HK-2 (cell line): ENCODE measurements around the gene CNIH2.
"Not testable (repeated sequence)": the region's sequence is repeated elsewhere in the genome, so short reads cannot be mapped to it uniquely, and the experiment has no call there.

ENCODE experiments used
- DNase-seq: peaks from one replicate; pipeline ENCODE4 v3.0.0-alpha.2; 2018; ENCODE audit not compliant: unreplicated experiment

CNIH2 gene

DNA sequence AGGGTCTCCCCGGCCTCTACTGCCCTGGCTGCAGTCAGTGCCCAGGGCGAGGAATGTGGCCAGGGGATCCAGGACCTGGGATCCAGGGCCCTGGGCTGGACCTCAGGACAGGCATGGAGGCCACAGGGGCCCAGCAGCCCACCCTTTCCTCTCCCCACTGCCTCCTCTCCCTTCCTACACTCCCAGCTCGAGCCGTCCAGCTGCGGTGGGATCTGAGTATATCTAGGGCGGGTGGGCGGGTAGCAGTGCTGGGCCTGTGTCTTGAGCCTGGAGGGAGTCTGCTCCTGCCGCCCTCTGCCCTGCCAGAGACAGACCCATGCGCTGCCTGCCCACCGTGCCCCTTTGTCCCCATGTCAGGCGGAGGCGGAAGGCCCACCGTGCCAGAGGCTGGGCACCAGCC, 1.4 kb upstream of the CNIH2 start:
- not testable (repeated sequence) for DNase-seq

DNA sequence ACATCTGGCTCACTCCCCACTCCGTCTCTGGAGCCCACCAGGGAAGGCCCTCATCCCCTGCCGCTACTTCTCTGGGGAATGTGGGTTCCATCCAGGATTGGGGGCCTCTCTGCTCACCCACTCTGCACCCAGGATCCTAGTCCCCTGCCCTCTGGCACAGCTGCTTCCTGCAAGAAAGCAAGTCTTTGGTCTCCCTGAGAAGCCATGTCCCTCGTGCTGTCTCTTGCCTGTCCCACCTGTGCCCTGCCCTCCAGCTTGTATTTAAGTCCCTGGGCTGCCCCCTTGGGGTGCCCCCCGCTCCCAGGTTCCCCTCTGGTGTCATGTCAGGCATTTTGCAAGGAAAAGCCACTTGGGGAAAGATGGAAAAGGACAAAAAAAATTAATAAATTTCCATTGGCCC, 911 bp upstream of the CNIH2 start:
- DNase-seq = not testable (repeated sequence)

DNA sequence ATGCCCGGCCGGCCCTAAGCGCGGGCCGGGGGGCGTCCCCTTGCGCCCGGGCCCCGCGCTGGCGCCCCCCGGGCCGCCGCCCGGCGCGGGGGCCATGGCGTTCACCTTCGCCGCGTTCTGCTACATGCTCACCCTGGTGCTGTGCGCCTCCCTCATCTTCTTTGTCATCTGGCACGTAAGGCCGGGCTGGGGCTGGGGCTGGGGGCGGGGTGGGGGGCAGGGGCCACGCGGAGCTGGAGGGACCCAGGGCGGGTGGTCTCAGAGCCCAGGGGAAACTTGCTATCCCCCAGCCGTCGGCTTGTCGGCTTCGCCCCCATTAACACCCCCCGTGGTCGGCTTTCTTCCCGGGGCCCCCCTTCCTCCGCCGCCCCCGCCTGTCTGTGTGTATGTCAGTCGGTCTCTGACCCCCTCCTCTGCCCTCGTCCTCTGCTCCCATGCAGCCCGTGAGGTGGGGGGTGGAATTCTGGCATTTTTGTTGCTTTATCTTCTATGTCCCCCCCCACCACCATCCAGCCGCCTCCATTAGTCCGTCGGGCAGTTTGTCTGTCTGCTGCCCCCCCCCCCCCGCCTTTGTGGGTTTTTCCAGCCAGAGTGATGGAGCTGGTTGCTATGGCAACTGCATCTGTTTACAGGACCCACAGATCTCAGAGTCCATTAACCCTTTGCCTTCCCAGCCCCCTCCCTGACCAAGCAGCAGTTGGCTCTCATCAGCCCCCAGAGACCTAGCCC, 552 bp downstream of the CNIH2 start:
- DNase-seq = no peak

DNA sequence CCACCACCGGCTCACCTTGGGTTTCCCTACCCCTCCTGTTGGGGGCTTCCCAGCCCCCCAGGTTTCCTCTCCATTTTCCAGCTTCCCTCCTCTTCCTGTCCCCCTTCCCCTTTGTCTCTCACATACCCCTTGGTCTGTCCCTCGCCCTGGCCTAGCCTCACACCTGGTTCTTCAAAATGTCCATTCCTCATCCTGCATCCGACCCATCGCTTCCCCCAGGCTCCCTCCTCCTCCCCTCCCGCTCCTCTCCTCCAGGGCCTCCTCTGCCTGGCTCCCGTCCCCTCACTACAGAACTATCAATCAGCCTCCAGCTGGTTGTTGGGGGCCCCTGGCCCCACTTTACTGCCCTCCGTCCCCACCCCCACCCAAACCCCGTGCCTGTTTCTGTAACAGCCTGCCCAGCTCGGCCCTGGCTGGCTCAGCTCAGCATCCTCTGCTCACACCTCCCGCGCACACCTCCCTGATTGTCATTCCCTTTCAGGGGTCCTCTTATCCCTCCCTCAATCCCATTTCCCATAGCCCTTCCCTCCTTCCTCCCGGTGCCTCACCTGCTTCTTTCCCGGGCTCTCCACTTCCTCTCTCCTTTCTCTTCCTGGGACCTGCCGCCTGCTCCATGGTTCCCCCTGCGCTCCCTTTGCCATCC, 1.2 kb downstream of the CNIH2 start:
- no peak for DNase-seq

DNA sequence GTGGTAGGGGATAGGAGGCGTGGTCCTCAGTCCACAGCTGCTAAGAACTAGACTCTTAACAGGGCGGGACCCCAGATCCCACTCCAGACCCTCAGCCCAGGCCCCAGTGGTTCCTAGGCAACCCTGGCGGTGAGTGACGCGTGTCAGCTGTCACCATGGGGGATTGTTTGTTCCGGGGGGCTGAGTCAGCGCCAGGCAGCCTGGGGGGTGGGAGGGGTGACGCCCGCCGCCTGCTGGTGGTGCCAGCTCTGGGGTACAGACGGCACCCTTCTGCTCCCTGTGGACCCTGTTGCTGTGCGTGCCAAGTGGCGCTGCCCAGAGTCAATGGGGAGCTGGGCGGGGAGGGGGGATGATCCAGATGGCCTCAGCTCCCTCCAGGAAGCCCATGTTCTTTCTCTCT, 2.5 kb downstream of the CNIH2 start:
- DNase-seq = no peak

DNA sequence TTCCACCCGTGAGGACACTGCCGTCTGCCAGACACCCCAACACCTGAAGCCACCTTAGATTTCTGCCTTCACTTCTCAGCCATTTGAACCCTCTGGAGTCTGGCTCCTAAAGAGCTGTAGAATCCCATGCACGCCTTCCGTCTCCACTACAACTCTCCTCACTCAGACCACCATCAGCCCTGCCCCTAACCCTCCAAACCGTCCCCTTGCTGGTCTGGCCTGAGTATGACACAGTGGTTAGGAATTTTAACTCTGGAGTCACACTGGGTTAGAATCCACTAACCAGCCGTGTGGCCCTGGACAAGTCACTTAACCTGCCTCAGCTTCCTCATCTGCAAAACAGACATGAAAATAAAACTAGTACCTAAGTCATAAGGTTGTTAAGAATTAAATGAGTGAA, 3.0 kb downstream of the CNIH2 start:
- no peak for DNase-seq

DNA sequence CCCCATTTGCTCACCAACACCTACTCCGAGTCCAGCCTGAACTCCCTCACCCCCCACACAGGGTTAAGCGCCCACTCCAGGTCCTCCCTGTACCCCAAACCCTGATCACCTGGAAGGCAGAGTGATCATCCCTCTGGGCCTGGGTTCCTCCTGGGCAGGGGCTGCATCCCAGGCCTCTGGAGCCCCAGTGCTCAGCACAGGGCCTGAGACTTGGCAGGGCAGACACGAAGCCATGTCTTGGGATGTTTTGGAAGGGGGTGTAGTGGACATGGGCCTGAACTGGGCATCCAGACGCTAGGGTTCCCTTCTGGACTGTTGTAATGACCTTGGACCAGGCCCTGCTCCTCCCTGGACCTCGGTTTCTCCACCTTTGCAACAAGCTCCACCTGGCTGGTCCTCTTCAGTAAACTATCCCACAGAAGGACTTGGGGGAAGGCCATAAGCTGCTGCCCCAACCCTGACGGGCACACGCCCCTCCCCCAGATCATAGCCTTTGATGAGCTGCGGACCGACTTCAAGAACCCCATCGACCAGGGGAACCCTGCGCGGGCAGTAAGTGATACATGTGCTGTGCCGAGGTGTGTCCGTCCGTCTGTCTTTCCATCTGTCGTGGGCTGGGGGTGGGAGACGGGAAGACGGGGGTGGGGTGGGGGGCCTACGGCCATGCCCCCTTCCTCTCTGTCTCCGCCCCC, 3.9 kb downstream of the CNIH2 start:
- DNase-seq = no peak

DNA sequence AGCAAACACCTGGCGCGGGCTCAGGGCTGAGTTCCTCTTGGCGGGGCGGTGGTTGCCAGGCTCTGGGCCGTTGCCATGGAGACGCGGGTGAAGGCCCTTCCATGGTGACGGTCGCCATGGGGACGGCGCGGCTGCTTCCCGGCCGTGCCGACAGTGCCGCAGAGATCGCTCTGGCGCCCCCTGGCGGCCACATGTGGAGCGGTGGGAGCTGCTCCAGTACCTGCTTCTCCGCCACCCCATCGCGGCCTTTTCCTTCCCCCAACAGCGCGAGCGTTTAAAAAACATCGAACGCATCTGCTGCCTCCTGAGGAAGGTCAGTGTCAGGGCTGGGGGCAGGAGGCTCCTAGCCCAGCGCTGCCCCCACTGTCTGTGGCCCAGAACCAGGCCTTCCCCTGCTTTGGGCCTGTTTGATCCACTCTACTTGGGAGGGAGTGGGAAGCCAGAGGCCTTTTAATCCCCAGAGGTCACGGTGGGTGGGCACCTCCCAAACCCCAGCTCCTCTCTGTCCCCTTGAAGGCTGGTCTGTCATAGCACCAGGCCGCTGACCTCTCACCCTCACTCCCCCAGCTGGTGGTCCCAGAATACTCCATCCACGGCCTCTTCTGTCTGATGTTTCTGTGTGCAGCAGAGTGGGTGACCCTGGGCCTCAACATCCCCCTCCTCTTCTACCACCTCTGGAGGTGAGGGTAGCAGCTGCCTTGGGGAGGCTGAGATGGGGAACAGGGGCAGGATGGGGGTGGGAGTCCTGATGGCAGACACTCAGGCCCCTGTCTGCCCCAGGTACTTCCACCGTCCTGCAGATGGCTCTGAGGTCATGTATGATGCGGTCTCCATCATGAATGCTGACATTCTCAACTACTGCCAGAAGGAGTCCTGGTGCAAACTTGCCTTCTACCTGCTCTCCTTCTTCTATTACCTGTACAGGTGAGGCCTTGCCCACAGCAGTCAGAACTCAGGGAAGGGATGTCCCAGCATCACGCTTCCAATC, 4.8 kb downstream of the CNIH2 start:
- peak; percentile 92 for DNase-seq

DNA sequence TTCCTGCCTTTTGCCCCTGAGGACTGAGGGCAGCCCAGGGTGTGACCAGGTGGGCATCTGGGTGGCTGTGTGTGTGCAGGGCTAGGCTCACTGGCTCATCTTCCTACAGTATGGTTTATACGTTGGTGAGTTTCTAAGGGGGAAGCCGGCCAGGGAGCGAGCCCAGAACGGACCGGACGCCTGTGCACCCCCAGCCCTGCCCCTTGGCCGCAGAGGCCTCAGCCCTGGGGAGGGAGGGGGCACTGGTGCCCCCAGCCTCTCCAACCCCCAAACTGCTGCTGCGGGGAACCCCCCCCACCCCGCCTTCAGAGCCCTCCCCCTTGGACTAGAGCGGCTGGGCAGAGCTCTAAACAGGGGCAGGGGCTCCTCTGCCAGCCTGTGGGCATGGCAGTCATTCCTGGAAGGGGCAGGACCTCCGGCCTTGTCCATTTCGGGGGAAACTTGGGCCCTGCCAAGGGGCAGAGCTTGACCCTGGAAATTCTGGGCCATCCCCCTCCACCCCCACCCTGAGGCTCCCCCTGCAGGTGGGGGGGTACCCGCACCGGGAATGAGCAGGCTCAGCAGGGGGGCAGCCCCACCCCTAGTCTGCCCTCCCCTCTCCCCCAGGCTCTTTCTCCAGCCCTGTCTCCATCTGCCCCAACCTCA, 5.6 kb downstream of the CNIH2 start:
- no peak for DNase-seq

DNA sequence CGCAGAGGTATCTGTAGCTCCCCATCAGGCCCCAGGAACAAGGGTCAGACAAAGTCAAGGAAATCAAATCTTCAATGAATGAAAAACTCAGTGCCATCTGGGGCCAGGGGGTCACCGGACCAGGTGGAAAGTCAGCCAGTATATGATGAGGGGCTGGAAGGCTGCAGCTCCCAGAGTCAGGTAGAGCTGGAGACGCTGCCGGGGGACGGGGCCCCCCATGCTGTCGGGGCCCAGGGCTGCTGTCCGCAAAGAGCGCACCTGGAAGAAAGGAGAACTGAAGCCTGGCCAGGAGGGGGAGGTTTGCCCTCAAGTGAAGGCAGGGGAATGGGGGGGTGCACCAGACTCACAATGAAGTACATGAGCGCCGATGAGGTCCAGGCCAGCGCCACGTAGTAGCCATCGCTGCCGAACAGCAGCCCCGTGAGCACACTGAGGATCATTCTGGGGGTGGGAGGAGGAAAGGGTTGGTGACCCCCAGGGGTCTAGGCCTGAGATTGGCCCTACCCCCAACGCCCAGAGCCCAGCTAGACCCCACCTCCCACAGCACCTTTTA, 6.6 kb downstream of the CNIH2 start:
- no peak for DNase-seq

DNA sequence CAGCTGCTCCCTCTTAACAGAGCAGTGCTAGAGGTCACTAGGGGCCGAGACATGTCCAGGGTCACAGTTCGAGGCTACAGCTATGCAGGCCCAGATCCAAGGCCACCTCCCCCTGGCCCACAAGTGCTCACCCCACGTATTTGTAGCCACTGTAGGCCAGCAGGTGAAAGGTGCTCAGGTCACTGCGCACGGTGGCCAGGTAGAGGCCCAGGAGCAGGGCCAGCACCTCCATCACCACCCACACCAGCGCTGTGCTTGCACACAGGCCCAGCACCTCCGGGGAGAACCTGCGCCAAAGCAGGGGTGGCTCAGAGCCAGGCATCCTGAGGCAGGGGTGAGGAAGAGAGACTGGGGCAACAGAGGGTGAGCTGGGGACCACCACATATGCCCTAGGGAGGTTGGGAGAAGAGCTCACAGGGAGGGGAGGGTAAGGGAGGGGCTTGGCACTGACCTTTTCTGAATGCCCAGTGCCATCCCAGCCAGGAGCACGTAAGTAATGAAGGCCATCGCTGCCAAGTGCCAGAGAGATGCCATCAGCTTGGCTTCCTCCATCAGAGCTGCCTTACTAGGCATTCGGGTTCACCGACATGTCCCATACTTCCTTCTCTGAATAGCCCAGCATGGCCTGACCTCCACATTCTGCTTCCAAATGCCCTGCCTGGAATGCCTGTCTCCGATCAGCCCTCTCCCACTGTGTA, 7.4 kb downstream of the CNIH2 start:
- DNase-seq = no peak

DNA sequence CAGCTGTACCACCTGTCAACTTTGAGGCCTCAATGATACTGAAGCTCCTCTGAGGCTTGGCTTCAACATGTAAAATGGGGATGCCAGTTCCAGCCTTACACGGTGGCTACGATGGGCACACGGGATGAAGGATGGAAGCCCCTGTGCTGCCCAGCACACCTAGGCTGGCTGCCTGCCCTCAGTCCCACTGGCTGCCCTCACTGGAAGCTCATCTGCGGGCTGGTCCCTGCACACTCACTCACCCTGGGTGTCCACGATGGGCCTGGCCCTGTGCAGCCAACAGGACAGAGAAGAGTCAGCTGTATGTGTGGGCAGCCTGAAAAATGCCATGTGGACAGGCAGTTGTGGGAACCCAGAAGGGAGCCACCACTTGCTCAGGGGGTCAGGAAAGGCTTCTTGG, 8.7 kb downstream of the CNIH2 start:
- no peak for DNase-seq

DNA sequence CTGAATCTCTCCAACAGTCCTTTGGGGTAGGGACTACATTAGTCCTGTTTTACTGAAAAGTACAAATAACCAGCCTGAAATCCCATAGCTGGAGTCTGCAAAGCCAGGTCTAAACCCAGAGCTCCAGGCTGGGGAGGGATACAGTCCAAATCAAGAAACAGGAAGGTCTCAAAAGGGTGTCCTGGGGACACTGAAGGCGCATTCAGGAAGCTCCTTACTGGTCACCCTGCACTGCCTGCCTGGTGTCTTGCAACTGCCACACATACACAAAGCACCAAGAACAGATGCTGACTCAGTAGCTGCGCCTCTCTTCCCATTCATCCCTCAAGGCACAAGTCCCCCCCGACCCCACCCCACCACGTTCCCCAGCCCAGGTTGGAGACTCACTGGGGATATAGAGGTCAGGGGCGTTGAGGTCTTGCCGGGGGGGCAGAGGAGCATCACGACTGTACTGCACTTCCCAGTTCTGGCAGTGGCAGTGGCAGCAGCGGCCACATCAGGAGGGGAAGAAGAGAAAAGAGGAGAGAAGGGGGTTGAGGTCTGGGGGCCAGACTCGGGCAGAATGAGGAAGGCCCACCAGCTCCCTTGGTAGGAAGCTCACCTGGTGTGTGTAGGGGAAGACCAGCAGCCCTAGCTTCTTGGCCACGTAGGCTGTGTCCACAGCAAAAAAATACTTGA, 9.4 kb downstream of the CNIH2 start:
- DNase-seq = no peak

DNA sequence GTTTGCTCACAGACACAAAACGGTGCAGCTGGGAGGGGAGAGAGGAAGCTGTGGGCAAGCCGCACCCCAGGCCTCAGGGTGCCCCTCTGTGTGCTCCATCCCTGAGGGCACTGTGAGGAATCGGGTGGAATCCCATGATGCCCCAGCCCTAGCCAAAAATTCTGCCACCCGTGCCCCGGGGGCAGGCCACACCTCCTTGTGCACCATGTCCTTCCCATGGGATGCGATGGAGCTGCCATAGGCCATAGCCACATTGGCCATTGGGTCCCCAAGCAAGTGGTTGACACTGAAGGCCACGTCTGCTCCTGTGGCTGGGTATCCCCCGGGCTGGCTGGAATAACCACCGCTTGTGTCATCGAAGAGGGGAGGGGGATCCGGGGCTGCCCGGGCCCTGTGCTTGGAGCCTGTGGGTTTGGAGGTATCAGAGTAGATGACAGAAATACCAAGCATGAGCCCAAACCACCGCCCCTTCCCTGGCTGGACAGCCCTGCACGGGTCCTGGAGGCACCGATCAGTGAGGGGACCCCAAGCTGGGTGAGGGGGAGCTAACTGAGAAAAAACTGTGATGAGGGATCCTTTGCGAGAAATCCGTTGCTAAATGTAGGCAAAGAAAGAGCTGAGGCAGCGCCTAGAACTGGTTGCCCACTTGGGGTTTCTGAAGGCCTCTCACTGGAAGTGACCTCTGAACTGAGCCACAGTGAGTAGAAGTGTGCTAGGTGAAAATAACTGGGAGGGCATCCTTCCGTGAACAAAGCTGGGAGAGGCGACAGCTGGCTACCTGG, 10.1 kb downstream of the CNIH2 start:
- no peak for DNase-seq

DNA sequence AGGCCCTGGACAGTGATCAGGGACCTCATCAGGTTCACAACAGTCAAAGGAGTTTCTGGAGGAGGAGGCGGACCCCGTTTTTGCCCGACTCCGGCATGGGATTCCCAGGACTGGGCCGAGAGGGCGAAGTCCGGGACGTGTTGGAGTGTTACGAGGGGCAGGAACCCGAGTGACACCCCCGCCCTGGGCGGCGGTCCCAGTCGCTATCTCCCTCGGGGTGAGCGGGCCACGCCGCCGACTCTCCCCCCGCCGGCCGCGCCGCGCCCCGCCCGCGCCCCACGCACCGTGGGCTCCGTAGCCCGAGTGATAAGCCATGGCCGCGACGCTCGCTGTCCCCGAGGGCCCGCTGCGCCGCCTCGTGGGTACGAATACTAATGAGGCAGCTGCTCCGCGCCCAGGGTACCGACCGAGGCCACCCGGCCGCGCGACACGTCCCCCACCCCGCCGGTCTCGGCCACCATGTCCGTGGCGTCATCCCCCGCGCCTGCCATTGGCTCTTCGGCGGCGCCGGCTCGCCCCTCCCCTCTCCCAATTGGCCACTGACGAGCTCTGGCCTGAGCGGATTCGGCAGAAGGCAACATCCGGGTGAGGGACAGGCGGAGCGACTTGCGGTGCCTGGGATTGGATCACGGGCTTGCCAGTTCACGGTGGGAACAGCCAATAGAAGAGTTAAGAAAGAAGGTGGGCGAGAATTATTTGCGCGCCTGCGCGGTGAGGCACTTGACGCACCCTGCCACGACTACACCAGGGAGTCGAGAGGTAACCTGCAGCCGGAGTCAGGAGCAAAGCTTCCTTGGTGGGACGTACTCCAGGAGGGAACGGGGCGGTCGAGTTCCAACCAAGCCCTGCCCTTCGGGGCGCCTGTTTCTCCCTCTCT, 10.9 kb downstream of the CNIH2 start, which contains the start of gene YIF1A:
Gene YIF1A, minus strand, starts transcription at position 473 of the 877 bp plus-strand sequence. Its CDS starts 158 bp downstream, at position 315.
- DNase-seq = peak; percentile 96

DNA sequence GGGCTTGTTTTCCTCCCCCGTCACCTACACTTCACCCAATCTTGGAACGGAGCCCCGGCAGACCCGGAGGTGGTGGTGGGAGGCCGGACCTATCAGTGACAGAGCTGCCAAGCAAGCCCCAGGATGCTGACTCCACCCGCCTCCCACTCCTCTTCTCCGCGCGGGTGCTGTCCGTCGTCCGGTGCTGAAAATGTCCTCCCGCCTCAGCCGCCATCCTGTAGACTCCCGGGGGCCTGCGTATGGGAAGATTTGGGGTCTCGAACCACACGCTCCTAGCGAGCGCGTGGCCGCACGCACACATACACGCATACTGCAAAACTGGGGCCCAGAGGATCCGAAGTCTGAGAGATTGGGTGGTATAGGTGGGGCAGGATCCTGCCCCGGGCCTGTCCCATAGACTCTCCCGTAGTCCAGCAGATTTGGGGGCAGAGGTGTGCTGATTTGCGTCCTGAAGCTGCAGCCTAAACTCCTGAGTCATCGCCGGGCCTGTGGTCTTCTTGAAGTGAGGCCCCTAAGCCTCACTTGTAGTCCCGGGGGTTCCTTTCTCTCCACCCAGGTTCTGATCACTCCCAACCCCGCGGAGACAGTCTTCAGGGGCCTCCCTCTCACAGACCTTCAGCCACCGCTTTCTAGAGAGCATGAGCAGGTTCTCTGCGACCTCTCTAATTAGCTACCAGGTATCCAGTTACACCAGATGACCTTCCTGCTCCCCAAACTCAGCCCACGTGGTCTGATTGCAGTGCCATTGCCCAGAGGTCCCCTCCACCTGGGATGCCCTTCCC, 11.8 kb downstream of the CNIH2 start:
- no peak for DNase-seq

DNA sequence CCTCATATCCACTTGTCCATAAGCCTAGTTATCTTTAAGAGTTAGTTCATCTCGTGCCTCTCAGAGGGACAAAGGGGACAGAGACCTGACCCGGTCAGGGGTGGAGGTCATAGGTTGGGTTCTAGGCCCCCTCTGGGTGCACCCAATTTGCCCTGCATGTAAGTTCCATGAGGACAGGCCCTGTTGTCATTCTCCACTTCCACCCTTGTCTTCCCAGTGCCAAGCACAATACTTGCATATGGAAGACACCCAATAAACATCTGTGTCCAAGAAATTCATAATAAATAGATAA, 12.3 kb downstream of the CNIH2 start:
- DNase-seq = no peak
